MG63 (cell line): ENCODE data around the gene PTPRZ1. TPM values are rescaled to one million over a fixed set of nuclear protein-coding genes. Genes with fewer than 3 reads are reported as not detected.

Source experiments
- DNase-seq: peaks from one replicate; pipeline ENCODE4 v3.0.0-alpha.2; 2020
- H3K27me3 ChIP-seq: fragments of 250-450 bp; sonication (Bioruptor Pico); 2 replicates; pipeline ENCODE4 v1.5.1; 2020; ENCODE audit warnings: mild to moderate bottlenecking, moderate library complexity
- H3K36me3 ChIP-seq: fragments of 250-450 bp; sonication (Bioruptor Pico); 2 replicates; pipeline ENCODE4 v1.5.1; 2020; ENCODE audit warnings: mild to moderate bottlenecking, moderate library complexity
- H3K4me3 ChIP-seq: fragments of 250-450 bp; sonication (Bioruptor Pico); 2 replicates; pipeline ENCODE4 v1.5.1; 2020; ENCODE audit warnings: mild to moderate bottlenecking, moderate library complexity
- H3K9me3 ChIP-seq: fragments of 250-450 bp; sonication (Bioruptor Pico); 2 replicates; pipeline ENCODE4 v1.5.1; 2020; ENCODE audit warnings: mild to moderate bottlenecking, moderate library complexity
- total RNA-seq: library from RNA; depleted of rRNA; stranded (reverse); fragments of >200 nt; shearing (Covaris generic); gene quantifications from 2 replicates; pipeline ENCODE4 v1.2.3, GENCODE V29; 2014; ENCODE audit warnings: low replicate concordance

PTPRZ1 gene
- total RNA-seq, 1 experiment from 2014 or later = not detected

GRCh38 chr7:121932768-121933167 lies 59.8 kb downstream of the PTPRZ1 start:
- no peak for DNase-seq
- Histone ChIP-seq H3K4me3 (no peak overlapping the region), H3K36me3 (no peaks in the 10 kb centered on the region), H3K27me3 (no peaks in the 10 kb centered on the region), H3K9me3 (no peaks in the 10 kb centered on the region)

- Histone ChIP-seq H3K9me3 (no peaks in the 10 kb centered on the region), H3K27me3 (no peaks in the 10 kb centered on the region), H3K4me3 (no peak overlapping the region), H3K36me3 (no peaks in the 10 kb centered on the region)
- no peak for DNase-seq
Observed at GRCh38 chr7:121936951-121937623, 64.1 kb downstream of the PTPRZ1 start.

- no peaks in the 10 kb centered on the region for H3K36me3 ChIP-seq
- no peaks in the 10 kb centered on the region for H3K9me3 ChIP-seq
- H3K27me3 ChIP-seq = no peaks in the 10 kb centered on the region
- no peak overlapping the region for H3K4me3 ChIP-seq
- DNase-seq = no peak
Observed at GRCh38 chr7:121938429-121938996, 65.6 kb downstream of the PTPRZ1 start.

- Histone ChIP-seq H3K9me3 (no peaks in the 10 kb centered on the region), H3K27me3 (no peaks in the 10 kb centered on the region), H3K36me3 (no peaks in the 10 kb centered on the region), H3K4me3 (no peak overlapping the region)
- DNase-seq = no peak
Observed at GRCh38 chr7:121940918-121941317, 68.0 kb downstream of the PTPRZ1 start.

GRCh38 chr7:121941830-121942229 lies 68.9 kb downstream of the PTPRZ1 start:
- no peaks in the 10 kb centered on the region for H3K9me3 ChIP-seq
- DNase-seq = no peak

GRCh38 chr7:121945066-121945465 lies 72.1 kb downstream of the PTPRZ1 start:
- Histone ChIP-seq H3K9me3 (no peaks in the 10 kb centered on the region), H3K4me3 (no peak overlapping the region), H3K36me3 (no peaks in the 10 kb centered on the region), H3K27me3 (no peaks in the 10 kb centered on the region)
- no peak for DNase-seq

More at GRCh38 chr7:121941830-121942229, 68.9 kb downstream of the PTPRZ1 start:
- H3K27me3 ChIP-seq = no peaks in the 10 kb centered on the region
- no peak overlapping the region for H3K4me3 ChIP-seq
- H3K36me3 ChIP-seq = no peaks in the 10 kb centered on the region

GRCh38 chr7:121945480-121946236 lies 72.7 kb downstream of the PTPRZ1 start:
- Histone ChIP-seq H3K9me3 (no peaks in the 10 kb centered on the region), H3K36me3 (no peaks in the 10 kb centered on the region), H3K4me3 (no peak overlapping the region), H3K27me3 (no peaks in the 10 kb centered on the region)
- DNase-seq = no peak

- H3K4me3 ChIP-seq = no peak overlapping the region
- DNase-seq = no peak
- H3K27me3 ChIP-seq = no peaks in the 10 kb centered on the region
- H3K9me3 ChIP-seq = no peaks in the 10 kb centered on the region
- no peaks in the 10 kb centered on the region for H3K36me3 ChIP-seq
Observed at GRCh38 chr7:121953164-121953563, 80.2 kb downstream of the PTPRZ1 start.

- no peak for DNase-seq
- H3K4me3 ChIP-seq = no peak overlapping the region
- H3K36me3 ChIP-seq = no peaks in the 10 kb centered on the region
- H3K27me3 ChIP-seq = no peaks in the 10 kb centered on the region
- no peaks in the 10 kb centered on the region for H3K9me3 ChIP-seq
Observed at GRCh38 chr7:121953601-121954000, 80.6 kb downstream of the PTPRZ1 start.

- Histone ChIP-seq H3K4me3 (no peak overlapping the region), H3K36me3 (no peaks in the 10 kb centered on the region), H3K27me3 (no peaks in the 10 kb centered on the region), H3K9me3 (no peaks in the 10 kb centered on the region)
- peak; percentile 32 for DNase-seq
Observed at GRCh38 chr7:121954803-121955202, 81.8 kb downstream of the PTPRZ1 start.

- DNase-seq = no peak
- no peak overlapping the region for H3K4me3 ChIP-seq
- H3K36me3 ChIP-seq = no peaks in the 10 kb centered on the region
- H3K27me3 ChIP-seq = no peaks in the 10 kb centered on the region
- H3K9me3 ChIP-seq = no peaks in the 10 kb centered on the region
Observed at GRCh38 chr7:121957626-121958025, 84.7 kb downstream of the PTPRZ1 start.

- Histone ChIP-seq H3K4me3 (no peak overlapping the region), H3K9me3 (no peaks in the 10 kb centered on the region), H3K27me3 (no peaks in the 10 kb centered on the region), H3K36me3 (no peaks in the 10 kb centered on the region)
- DNase-seq = no peak
Observed at GRCh38 chr7:121960678-121961077, 87.7 kb downstream of the PTPRZ1 start.

- Histone ChIP-seq H3K9me3 (no peaks in the 10 kb centered on the region), H3K36me3 (no peaks in the 10 kb centered on the region), H3K4me3 (no peak overlapping the region), H3K27me3 (no peaks in the 10 kb centered on the region)
- peak; percentile 33 for DNase-seq
Observed at GRCh38 chr7:121961089-121961867, 88.3 kb downstream of the PTPRZ1 start.

- Histone ChIP-seq H3K27me3 (no peaks in the 10 kb centered on the region), H3K4me3 (no peak overlapping the region), H3K36me3 (no peaks in the 10 kb centered on the region), H3K9me3 (no peaks in the 10 kb centered on the region)
- DNase-seq = no peak
Observed at GRCh38 chr7:121966276-121966934, 93.4 kb downstream of the PTPRZ1 start.

GRCh38 chr7:121966935-121967332 lies 94.0 kb downstream of the PTPRZ1 start:
- Histone ChIP-seq H3K4me3 (no peak overlapping the region), H3K27me3 (no peaks in the 10 kb centered on the region), H3K9me3 (no peaks in the 10 kb centered on the region), H3K36me3 (no peaks in the 10 kb centered on the region)
- DNase-seq = no peak

GRCh38 chr7:121985476-121986030 lies 112.6 kb downstream of the PTPRZ1 start:
- no peak for DNase-seq
- no peaks in the 10 kb centered on the region for H3K36me3 ChIP-seq

More at GRCh38 chr7:121985476-121986030, 112.6 kb downstream of the PTPRZ1 start:
- Histone ChIP-seq H3K9me3 (no peaks in the 10 kb centered on the region), H3K27me3 (no peaks in the 10 kb centered on the region), H3K4me3 (no peak overlapping the region)
